Activated CD8-positive, alpha-beta T cell treated with anti-CD3 and anti-CD28 coated beads for 36 hours (primary cell): ENCODE measurements around the gene FASN. TPM values are rescaled to one million over a fixed set of nuclear protein-coding genes. Genes with fewer than 3 reads are reported as not detected.

Experiments
- ATAC-seq: fragments of 200-7000 bp; cut with Tn5 transposase; one replicate; pipeline ENCODE4 v1.10.0; 2021; ENCODE audit warnings: mild to moderate bottlenecking, moderate library complexity
- CTCF ChIA-PET: fragments of 350-600 bp; sonication (Branson Sonifier 250); formaldehyde crosslinking; loops from one replicate; lab custom pipeline; 2021; ENCODE audit warnings: antibody characterized with exemption; lab: Charles Lee
- POLR2A ChIA-PET: fragments of 350-600 bp; sonication (Branson Sonifier 250); formaldehyde crosslinking; loops from one replicate; lab custom pipeline; 2021; ENCODE audit warnings: antibody characterized with exemption; lab: Charles Lee
- DNase-seq: peaks from one replicate; pipeline ENCODE4 v3.0.0-alpha.2; 2020
- H3K27ac Mint-ChIP-seq: one replicate; pipeline ENCODE4 v1.8.0; 2021; ENCODE audit warnings: mild to moderate bottlenecking, mixed read lengths
- H3K27me3 Mint-ChIP-seq: one replicate; pipeline ENCODE4 v1.8.0; 2021; ENCODE audit warnings: mixed read lengths
- H3K36me3 Mint-ChIP-seq: one replicate; pipeline ENCODE4 v1.8.0; 2021; ENCODE audit warnings: low read depth, mixed read lengths
- H3K4me1 Mint-ChIP-seq: one replicate; pipeline ENCODE4 v1.8.0; 2021; ENCODE audit warnings: low read depth, mixed read lengths
- H3K4me3 Mint-ChIP-seq: one replicate; pipeline ENCODE4 v1.8.0; 2021; ENCODE audit warnings: mild to moderate bottlenecking, moderate library complexity, mixed read lengths
- H3K9me3 Mint-ChIP-seq: one replicate; pipeline ENCODE4 v1.8.0; 2021; ENCODE audit warnings: mixed read lengths
- intact Hi-C: fragments of 100-400 bp; cut with micrococcal nuclease; formaldehyde crosslinking; loops from one replicate; pipeline ENCODE4 v1.10.0; 2022
- total RNA-seq, 2 experiments: library from RNA; stranded (reverse); gene quantifications; one replicate each; pipeline ENCODE4 v1.2.3, GENCODE V29; 2021
- TF ChIP-seq, protein P1 (sequence below): fragments of 200-600 bp; IDR thresholded peaks from one replicate; pipeline ENCODE4 v1.8.0; 2022; ENCODE audit warnings: antibody characterized with exemption, mild to moderate bottlenecking

FASN gene
- total RNA-seq, 2 experiments from 2014 or later = 250 to 260 TPM

DNA sequence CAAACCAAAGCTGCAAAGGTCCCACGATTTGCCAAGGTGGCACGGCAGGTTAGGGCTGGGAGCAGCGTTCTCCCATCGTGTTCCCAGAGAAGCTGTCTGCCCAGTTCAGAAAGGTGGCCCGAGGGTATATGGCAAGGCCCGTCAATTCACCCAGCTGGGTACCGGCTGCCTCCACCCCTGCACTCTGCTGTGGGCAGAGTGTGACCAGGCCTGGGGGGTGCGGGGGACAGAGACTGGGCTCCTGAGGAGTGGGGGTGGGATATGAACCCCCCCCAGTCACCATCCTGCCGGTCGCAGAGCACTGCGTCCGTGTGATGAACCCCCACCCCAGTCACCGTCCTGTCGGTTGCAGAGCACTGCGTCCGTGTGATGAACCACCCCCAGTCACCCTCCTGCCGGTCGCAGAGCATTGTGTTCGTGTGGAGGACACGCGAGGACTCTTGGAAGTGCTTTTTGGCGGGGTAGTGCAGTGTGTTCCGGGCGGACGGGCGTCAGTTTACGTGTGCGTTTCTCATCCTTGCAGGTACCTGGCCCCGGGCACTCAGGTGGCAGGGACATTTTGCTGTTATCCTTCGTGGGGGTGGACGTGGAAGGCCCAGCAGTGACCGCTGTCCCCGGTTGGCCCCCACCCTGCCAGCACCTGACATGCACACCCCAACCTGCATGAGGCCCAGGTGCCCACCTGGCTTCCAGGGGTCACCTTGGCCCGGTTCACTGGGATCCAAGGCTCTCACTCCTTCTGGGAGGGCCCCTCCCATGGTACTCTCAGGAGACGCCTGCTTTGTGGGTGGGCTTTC is 2.7 kb upstream of the FASN start:
- ChIA-PET CTCF (interaction anchor here (1.3 to 2.0 kb wide), 2 partner anchors 9 to 79 kb away, joined by 4 to 6 read pairs; no protein-coding TSS in a partner anchor), POLR2A (interaction anchor here (0.6 to 1.4 kb wide), 2 partner anchors 50 to 253 kb away, joined by 3 read pairs; no protein-coding TSS in a partner anchor)
- H3K27me3 Mint-ChIP-seq = no peaks in the 10 kb centered on the region
- TF ChIP-seq, protein P1, sequence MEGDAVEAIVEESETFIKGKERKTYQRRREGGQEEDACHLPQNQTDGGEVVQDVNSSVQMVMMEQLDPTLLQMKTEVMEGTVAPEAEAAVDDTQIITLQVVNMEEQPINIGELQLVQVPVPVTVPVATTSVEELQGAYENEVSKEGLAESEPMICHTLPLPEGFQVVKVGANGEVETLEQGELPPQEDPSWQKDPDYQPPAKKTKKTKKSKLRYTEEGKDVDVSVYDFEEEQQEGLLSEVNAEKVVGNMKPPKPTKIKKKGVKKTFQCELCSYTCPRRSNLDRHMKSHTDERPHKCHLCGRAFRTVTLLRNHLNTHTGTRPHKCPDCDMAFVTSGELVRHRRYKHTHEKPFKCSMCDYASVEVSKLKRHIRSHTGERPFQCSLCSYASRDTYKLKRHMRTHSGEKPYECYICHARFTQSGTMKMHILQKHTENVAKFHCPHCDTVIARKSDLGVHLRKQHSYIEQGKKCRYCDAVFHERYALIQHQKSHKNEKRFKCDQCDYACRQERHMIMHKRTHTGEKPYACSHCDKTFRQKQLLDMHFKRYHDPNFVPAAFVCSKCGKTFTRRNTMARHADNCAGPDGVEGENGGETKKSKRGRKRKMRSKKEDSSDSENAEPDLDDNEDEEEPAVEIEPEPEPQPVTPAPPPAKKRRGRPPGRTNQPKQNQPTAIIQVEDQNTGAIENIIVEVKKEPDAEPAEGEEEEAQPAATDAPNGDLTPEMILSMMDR = no peak
- peak overlapping the region; percentile 80 for H3K4me3 Mint-ChIP-seq
- ATAC-seq = no peak
- H3K9me3 Mint-ChIP-seq = no peaks in the 10 kb centered on the region
- intact Hi-C loops = no loop called here
- H3K4me1 Mint-ChIP-seq = peaks cover 19% of the 10 kb centered on the region
- H3K36me3 Mint-ChIP-seq = peaks cover 18% of the 10 kb centered on the region
- peak overlapping the region; percentile 90 for H3K27ac Mint-ChIP-seq
- no peak for DNase-seq

DNA sequence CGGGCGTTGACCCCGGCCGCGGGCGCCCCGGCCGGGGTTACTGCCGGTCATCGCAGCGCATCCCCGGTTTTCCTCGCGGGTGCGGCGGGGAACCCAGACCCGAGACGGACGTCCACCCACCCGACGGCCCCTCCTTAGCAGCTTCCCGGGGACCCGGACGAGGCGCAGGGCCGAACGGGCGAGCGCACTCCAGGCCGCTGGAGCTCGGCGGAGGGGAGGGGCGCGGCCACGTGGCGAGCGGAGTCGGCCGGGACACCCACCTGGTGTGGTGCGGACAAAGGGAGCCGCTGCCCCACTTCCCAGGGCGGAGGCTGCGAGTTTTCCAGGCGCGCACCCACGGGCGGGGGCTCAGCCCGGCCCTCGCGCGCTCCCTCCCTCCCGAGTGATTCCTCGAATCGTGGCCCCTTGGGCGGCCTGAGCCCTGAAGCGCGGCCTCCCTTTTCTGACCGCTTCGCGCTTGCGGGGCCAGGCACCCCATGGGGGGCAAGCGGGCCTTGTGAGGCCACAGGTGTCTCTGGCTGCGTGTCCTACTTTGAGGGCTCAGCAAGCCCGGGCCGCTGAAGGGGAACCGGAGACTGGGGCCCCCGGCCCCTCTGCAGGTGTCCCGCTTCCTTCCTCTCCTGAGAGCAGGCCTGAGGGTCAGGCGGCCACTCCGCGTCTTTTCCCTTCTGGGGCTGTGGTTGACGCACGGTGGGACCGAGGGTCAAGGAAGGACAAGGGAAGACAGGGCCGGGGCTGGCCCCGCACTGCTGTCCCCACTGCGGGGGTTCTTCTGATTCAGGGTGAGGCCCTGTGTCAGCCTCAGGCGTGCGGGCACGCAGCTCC is 1.1 kb upstream of the FASN start:
- no peak for ATAC-seq
- TF ChIP-seq, protein P1 = no peak
- intact Hi-C loops = no loop called here
- ChIA-PET CTCF (interaction anchor here (0.8 to 2.0 kb wide), 7 partner anchors 7 to 140 kb away, joined by 3 to 10 read pairs (median 4); no protein-coding TSS in a partner anchor), POLR2A (interaction anchor here (0.6 to 4.3 kb wide), 11 partner anchors 8 to 168 kb away, joined by 3 to 16 read pairs (median 4); partner anchors contain the start of gene DUS1L)
- Mint-ChIP-seq H3K4me1 (peaks cover 16% of the 10 kb centered on the region), H3K27ac (peak overlapping the region; percentile 90), H3K27me3 (no peaks in the 10 kb centered on the region), H3K4me3 (peak overlapping the region; percentile 80), H3K9me3 (no peaks in the 10 kb centered on the region), H3K36me3 (peaks cover 24% of the 10 kb centered on the region)
- DNase-seq = no peak

DNA sequence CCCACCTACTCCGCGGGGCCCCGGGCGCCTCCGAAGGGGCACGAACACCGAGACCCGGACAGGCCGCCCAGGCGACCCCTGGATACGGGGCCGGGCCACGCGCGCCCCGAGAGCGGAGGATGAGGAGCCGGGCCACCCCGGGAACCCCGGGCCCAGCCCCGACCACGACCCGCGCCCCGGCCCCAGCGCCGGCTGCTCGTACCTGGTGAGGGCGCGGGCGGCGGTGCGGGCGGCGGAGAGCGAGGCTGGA is 192 bp downstream of the FASN start:
- intact Hi-C loops = no loop called here
- ChIA-PET POLR2A (interaction anchor here (1.0 to 4.3 kb wide), 6 partner anchors 9 to 170 kb away, joined by 3 to 16 read pairs (median 8); partner anchors contain the start of genes DUS1L and MAFG), CTCF (interaction anchor here (1.2 to 1.7 kb wide), 3 partner anchors 8 to 68 kb away, joined by 3 to 10 read pairs (median 4); no protein-coding TSS in a partner anchor)
- DNase-seq (peak; percentile 32), ATAC-seq (no peak)
- no peaks in the 10 kb centered on the region for H3K9me3 Mint-ChIP-seq
- H3K4me1 Mint-ChIP-seq = peaks cover 16% of the 10 kb centered on the region
- TF ChIP-seq, protein P1 = peak; percentile 26
- no peaks in the 10 kb centered on the region for H3K27me3 Mint-ChIP-seq
- peaks cover 27% of the 10 kb centered on the region for H3K36me3 Mint-ChIP-seq
- H3K27ac Mint-ChIP-seq = no peak overlapping the region
- H3K4me3 Mint-ChIP-seq = peak overlapping the region; percentile 68

DNA sequence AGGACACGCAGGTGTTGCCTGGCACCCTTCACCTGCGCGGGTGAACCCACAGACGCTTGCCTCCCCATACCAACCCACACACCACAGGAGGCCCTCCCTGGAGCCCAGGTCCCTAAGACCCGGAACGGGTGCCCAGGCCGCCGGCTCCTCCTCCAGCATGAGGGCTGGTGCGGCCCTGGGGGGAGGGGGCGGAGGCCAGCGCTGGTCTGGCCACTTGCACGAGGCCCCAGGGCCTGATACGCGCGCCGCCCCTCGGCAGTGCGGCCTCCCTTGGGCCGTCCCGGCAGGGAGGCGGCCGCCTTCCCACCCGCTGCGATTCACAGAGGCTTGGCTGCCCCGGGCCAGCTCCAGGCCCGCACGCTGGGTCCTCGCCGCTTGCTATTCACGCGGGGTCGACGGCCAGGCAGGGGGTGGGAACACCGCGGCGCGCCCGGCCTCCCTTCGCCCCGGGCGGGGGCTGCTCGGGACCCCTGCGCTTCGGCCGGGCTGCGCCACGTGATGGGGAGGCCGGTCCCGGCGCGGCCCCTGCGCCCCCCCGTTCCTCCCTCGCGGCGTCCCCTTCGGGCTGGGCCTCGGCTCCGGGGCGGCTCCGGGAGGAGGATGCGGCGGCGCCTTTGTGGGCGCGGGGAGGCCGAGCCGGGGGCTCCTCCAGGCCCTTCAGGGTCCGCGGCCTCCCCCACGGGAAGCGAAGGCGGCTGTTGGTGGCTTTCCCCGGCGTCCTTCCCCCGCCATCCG is 685 bp downstream of the FASN start:
- CTCF ChIA-PET = interaction anchor here (1.5 kb wide), 1 partner anchor 67 kb away, joined by 10 read pairs; no protein-coding TSS in a partner anchor
- TF ChIP-seq, protein P1 = no peak
- Mint-ChIP-seq H3K9me3 (no peaks in the 10 kb centered on the region), H3K27me3 (no peaks in the 10 kb centered on the region), H3K27ac (no peak overlapping the region), H3K4me3 (peak overlapping the region; percentile 75), H3K4me1 (peaks cover 16% of the 10 kb centered on the region), H3K36me3 (peaks cover 27% of the 10 kb centered on the region)
- POLR2A ChIA-PET = interaction anchor here (1.0 to 4.3 kb wide), 9 partner anchors 9 to 170 kb away, joined by 3 to 16 read pairs (median 5); partner anchors contain the start of genes DUS1L and MAFG
- DNase-seq (peak; percentile 36), ATAC-seq (no peak)
- intact Hi-C loops = no loop called here
